Stimulated activated CD4-positive, alpha-beta T cell treated with anti-CD3 and anti-CD28 coated beads, Interleukin-1b, Interleukin-23, amount 100 ng/mL, for 24 hours (primary cell): ENCODE measurements around the gene SATB2.

Source experiments
- DNase-seq, 4 experiments: peaks; one replicate each; pipeline ENCODE4 v3.0.0-alpha.2; 2020; ENCODE audit warnings: low read depth in 4 of 4, low spot score in 1 of 4

The SATB2 gene

GRCh38 chr2:199457147-199458008, at the start of gene SATB2:
SATB2 (minus strand) TSS chr2:199457939; CDS start chr2:199456037, 1,902 bp downstream.
- DNase-seq: no peak

GRCh38 chr2:199505755-199506403, 48.1 kb upstream of the SATB2 start:
- no peak for DNase-seq

GRCh38 chr2:199503148-199503547, 45.4 kb upstream of the SATB2 start:
- DNase-seq: no peak

GRCh38 chr2:199499005-199499404, 41.3 kb upstream of the SATB2 start:
- DNase-seq: no peak

GRCh38 chr2:199495147-199495546, 37.4 kb upstream of the SATB2 start:
- DNase-seq: no peak

- no peak for DNase-seq
Measured at GRCh38 chr2:199490049-199490448, 32.3 kb upstream of the SATB2 start.

GRCh38 chr2:199488772-199489400, 31.1 kb upstream of the SATB2 start:
- DNase-seq: peak in 3 of 4 experiments; percentile 28 to 30 (median 30)

GRCh38 chr2:199485732-199486335, 28.1 kb upstream of the SATB2 start:
- DNase-seq: no peak

- DNase-seq: no peak
Measured at GRCh38 chr2:199484927-199485326, 27.2 kb upstream of the SATB2 start.

GRCh38 chr2:199480966-199481365, 23.2 kb upstream of the SATB2 start:
- no peak for DNase-seq

GRCh38 chr2:199477277-199477834, 19.6 kb upstream of the SATB2 start:
- DNase-seq: no peak

GRCh38 chr2:199471443-199472057, 13.8 kb upstream of the SATB2 start:
- no peak for DNase-seq

GRCh38 chr2:199470672-199471442, 13.1 kb upstream of the SATB2 start:
- DNase-seq: no peak

GRCh38 chr2:199470361-199470671, 12.6 kb upstream of the SATB2 start:
- no peak for DNase-seq

- no peak for DNase-seq
Measured at GRCh38 chr2:199469514-199470360, 12.0 kb upstream of the SATB2 start.

GRCh38 chr2:199468561-199469513, 11.1 kb upstream of the SATB2 start:
- no peak for DNase-seq

GRCh38 chr2:199467066-199467822, 9.5 kb upstream of the SATB2 start:
- DNase-seq: no peak

- no peak for DNase-seq
Measured at GRCh38 chr2:199466692-199467065, 8.9 kb upstream of the SATB2 start.
